Measurements from ENCODE around the gene GTF3C2. TPM values are rescaled to one million over a fixed set of nuclear protein-coding genes. Genes with fewer than 3 reads are reported as not detected.

GTF3C2 gene
- total and polyA plus RNA-seq, 10 of the 15 experiments (the other 5 are each of a cell fraction or from before 2014, with no cell fraction given) = 45.9 to 105 (median 80.3) TPM

DNA sequence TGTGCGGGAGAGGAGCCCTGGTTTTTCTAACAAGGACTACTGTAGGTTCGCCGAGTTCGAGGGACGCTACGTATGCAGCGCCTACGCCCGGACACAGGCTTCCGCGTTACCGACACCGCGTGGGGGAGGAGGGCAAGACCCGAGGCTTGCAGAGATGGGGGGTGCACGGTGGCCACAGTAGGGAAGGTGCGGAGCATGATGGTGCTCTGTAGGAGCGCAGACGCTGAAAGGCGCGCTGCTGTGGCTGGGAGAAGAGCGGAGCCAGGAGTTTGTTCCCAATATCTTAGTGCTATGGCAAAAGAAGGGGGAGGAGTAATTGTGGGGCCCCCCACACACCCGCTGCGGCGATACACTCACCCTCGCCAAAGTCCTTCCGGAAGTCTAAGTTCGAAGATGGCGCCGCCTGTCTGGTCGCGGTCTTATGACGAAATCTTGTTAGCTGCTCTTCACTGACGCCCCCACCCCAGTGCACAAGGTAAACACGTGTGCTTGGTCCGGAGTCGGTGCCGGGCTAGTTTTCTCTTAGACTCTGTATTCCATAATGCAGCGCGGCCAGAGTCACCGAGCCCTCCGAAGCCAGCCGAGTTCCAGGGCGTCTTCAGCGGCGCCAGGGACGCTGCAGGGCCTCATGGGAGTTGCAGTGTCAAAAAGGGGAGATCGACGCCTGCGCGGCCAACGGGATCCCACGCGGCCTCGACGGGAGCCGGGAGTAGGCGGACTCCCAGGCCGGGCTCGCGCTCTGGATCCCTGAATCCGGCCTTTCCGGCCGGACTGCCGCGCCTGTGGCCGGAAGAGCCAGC, at the start of gene GTF3C2 (continued):
- TF ChIP-seq RCOR1 (conservative IDR thresholded peaks at IDR 0.05; ENCODE audit: low read depth, low read length) (no peak), ZBED1 (IDR thresholded peaks at IDR 0.05; ENCODE audit: borderline replicate concordance) (no peak), JUND (IDR thresholded peaks at IDR 0.05; ENCODE audit: low read depth, low read length) (peak; percentile 80; the same call in 1 of the 2 replicates), MTA2 (IDR thresholded peaks at IDR 0.05; ENCODE audit: low read depth) (no peak), RBBP5 (conservative IDR thresholded peaks at IDR 0.05) (no peak), ASH2L (IDR thresholded peaks at IDR 0.05; ENCODE audit: borderline replicate concordance, low read depth) (0 out of 2 replicates have a peak, but pooled peaks have one; percentile 30), MEF2B (IDR thresholded peaks at IDR 0.05; ENCODE audit: partially characterized antibody, poor library complexity, severe bottlenecking) (peak; percentile 74), SUZ12 (IDR thresholded peaks at IDR 0.05; ENCODE audit: unreplicated experiment) (no peak), YBX1 (IDR thresholded peaks at IDR 0.05) (no peak), MXI1 (IDR thresholded peaks at IDR 0.05; ENCODE audit: low read depth, low read length) (peak; percentile 98), HDAC6 (IDR thresholded peaks at IDR 0.05; ENCODE audit: unreplicated experiment) (no peak), SIX5 (IDR thresholded peaks at IDR 0.05; ENCODE audit: low read depth, low read length, severe bottlenecking) (peak; percentile 72), POLR2AphosphoS2 (IDR thresholded peaks at IDR 0.05; ENCODE audit: low read depth, low read length) (peak; percentile 53; the same call in 1 of the 2 replicates), TARDBP (IDR thresholded peaks at IDR 0.05; ENCODE audit: borderline replicate concordance) (peak; percentile 54; the same call in 1 of the 2 replicates), CBFB (IDR thresholded peaks at IDR 0.05; ENCODE audit: low read depth) (peak; percentile 16; the same call in 1 of the 2 replicates), TAF1 (IDR thresholded peaks at IDR 0.05; ENCODE audit: borderline replicate concordance, low read depth, low read length) (peak; percentile 69; the same call in 1 of the 2 replicates), PML (IDR thresholded peaks at IDR 0.05; ENCODE audit: low read length) (peak; percentile 90), SPI1 (IDR thresholded peaks at IDR 0.05; ENCODE audit: borderline replicate concordance, insufficient read depth, low read depth, low read length) (no peak), RELA (IDR thresholded peaks at IDR 0.05; ENCODE audit: borderline replicate concordance, partially characterized antibody) (peak; percentile 52), TBL1XR1 (IDR thresholded peaks at IDR 0.05; ENCODE audit: low read depth, low read length) (no peak), SRF (IDR thresholded peaks at IDR 0.05; ENCODE audit: low read depth in 2 of 2, low read length in 2 of 2) (peak; percentile 14 to 76; a peak in 1 of 4 replicates), BMI1 (IDR thresholded peaks at IDR 0.05; ENCODE audit: borderline replicate concordance) (no peak)
- TF ChIP-seq, protein P1, sequence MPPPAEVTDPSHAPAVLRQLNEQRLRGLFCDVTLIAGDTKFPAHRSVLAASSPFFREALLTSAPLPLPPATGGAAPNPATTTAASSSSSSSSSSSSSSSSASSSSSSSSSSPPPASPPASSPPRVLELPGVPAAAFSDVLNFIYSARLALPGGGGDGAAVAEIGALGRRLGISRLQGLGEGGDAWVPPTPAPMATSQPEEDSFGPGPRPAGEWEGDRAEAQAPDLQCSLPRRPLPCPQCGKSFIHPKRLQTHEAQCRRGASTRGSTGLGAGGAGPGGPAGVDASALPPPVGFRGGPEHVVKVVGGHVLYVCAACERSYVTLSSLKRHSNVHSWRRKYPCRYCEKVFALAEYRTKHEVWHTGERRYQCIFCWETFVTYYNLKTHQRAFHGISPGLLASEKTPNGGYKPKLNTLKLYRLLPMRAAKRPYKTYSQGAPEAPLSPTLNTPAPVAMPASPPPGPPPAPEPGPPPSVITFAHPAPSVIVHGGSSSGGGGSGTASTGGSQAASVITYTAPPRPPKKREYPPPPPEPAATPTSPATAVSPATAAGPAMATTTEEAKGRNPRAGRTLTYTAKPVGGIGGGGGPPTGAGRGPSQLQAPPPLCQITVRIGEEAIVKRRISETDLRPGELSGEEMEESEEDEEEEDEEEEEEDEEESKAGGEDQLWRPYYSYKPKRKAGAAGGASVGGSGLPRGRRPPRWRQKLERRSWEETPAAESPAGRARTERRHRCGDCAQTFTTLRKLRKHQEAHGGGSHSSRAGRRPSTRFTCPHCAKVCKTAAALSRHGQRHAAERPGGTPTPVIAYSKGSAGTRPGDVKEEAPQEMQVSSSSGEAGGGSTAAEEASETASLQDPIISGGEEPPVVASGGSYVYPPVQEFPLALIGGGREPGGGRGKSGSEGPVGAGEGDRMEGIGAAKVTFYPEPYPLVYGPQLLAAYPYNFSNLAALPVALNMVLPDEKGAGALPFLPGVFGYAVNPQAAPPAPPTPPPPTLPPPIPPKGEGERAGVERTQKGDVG (CRISPR knock-in tag; IDR thresholded peaks at IDR 0.05) = no peak
- TF ChIP-seq, protein P2, sequence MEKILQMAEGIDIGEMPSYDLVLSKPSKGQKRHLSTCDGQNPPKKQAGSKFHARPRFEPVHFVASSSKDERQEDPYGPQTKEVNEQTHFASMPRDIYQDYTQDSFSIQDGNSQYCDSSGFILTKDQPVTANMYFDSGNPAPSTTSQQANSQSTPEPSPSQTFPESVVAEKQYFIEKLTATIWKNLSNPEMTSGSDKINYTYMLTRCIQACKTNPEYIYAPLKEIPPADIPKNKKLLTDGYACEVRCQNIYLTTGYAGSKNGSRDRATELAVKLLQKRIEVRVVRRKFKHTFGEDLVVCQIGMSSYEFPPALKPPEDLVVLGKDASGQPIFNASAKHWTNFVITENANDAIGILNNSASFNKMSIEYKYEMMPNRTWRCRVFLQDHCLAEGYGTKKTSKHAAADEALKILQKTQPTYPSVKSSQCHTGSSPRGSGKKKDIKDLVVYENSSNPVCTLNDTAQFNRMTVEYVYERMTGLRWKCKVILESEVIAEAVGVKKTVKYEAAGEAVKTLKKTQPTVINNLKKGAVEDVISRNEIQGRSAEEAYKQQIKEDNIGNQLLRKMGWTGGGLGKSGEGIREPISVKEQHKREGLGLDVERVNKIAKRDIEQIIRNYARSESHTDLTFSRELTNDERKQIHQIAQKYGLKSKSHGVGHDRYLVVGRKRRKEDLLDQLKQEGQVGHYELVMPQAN (conservative IDR thresholded peaks at IDR 0.05) = peak; percentile 96; the same call in 1 of the 2 replicates
- TF ChIP-seq, protein P3, sequence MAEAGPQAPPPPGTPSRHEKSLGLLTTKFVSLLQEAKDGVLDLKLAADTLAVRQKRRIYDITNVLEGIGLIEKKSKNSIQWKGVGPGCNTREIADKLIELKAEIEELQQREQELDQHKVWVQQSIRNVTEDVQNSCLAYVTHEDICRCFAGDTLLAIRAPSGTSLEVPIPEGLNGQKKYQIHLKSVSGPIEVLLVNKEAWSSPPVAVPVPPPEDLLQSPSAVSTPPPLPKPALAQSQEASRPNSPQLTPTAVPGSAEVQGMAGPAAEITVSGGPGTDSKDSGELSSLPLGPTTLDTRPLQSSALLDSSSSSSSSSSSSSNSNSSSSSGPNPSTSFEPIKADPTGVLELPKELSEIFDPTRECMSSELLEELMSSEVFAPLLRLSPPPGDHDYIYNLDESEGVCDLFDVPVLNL (IDR thresholded peaks at IDR 0.05; ENCODE audit: low read depth, low read length) = peak; percentile 76

Data from GM12878 (cell line).